NCI-H2227 treated with DMSO at 0.1 percent for 48 hours (cell line): ENCODE data around the gene PRPF19.

ENCODE experiments used
- DNase-seq: peaks from one replicate; lab custom pipeline; 2025; lab: John Stamatoyannopoulos, UW

PRPF19 gene

DNA sequence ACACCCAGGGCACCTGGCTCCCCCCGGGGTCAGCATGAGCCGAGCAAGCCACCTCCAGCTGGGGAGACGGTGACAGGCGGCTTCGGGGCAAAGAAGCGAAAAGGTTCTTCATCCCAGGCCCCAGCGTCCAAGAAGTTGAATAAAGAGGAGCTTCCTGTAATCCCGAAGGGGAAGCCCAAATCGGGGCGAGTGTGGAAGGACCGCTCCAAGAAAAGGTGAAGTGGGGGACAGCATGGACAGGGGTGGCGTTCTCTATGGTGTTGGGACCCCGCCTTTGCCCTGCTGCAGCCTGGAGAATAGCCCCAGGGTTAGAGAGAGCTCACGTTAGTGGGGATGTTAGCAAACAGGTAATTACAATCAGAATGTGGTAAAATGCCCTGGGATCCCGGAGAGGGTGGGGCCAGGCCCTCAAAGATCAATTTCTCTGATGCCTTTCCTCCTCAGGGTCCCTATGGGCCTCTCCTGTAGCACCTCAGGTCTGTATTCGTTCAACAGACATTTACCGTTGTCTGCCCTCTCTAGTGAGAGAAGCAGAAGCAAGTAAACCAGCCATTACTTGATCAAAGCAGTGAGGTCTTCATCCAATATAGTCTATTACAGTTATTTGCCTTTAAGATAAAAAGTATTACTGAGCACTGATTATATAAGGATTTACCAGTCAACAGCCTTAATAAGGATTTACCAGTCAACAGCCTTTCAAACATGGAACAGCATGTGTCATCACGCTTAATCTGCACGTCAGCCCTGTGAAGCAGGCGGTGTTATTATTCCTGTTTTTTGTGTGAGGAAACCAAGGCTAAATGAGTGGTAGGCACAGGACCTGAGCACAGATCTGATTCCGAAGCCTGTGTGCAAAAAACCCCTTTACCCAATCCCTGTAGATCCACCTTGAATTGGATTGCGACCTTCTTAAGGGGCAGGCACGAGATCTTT is 63.5 kb downstream of the PRPF19 start:
- no peak for DNase-seq

DNA sequence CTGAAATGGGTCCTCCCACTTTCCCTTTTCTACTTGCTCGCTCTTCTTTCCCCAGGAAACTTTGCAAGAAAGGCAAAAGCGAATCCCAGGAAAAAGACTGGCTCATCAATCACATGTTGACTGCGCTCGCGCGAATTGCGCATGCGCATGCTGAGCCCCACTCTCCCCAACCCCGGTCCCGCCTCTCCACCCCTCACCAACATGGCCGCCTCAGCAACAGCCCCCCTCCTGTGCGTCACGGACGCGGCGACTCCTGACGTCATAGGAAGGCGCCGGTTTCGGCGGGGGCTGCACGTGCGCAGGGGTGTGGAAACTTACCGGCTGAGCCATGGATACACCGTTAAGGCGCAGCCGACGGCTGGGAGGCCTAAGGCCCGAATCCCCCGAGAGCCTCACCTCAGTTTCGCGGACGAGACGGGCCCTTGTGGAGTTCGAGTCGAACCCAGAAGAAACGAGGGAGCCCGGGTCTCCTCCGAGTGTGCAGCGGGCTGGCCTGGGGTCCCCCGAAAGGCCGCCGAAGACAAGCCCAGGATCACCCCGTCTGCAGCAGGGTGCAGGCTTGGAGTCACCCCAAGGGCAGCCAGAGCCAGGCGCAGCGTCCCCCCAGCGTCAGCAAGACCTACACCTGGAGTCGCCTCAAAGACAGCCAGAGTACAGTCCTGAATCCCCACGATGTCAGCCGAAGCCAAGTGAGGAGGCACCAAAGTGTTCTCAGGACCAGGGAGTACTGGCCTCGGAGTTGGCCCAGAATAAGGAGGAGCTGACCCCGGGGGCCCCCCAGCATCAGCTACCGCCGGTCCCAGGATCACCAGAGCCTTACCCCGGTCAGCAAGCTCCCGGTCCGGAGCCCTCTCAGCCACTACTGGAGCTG is 64.4 kb downstream of the PRPF19 start, which contains the start of gene CCDC86:
Gene CCDC86 (plus strand): TSS at position 317 of the 871 bp plus-strand sequence. CDS start 12 bp downstream, at position 329.
- DNase-seq = peak; percentile 93
